GM12865 (cell line): ENCODE data around the gene BHLHA9.

ENCODE experiments used
- DNase-seq: peaks from one replicate; pipeline ENCODE4 v3.0.0; 2010; ENCODE audit warnings: low read depth
- H3K4me3 ChIP-seq: 2 replicates; pipeline ENCODE4 v1.5.1; 2011; ENCODE audit warnings: mild to moderate bottlenecking, low read depth, low read length, control low read depth
- CTCF ChIP-seq: IDR thresholded peaks from 2 replicates; pipeline ENCODE4 v1.5.1; 2011; ENCODE audit warnings: low read length, control low read depth, low read depth, inconsistent platforms; ENCODE audit not compliant: insufficient read depth; ENCODE audit errors: missing control alignments

The BHLHA9 gene

GRCh38 chr17:1227917-1228780 lies 42.1 kb upstream of the BHLHA9 start:
- peak overlapping the region; percentile 81 for H3K4me3 ChIP-seq
- peak; percentile 86 for DNase-seq
- no peak for TF ChIP-seq CTCF

GRCh38 chr17:1228781-1229348 lies 41.4 kb upstream of the BHLHA9 start:
- TF ChIP-seq CTCF = no peak
- DNase-seq = peak; percentile 31
- H3K4me3 ChIP-seq = peak overlapping the region; percentile 81

- DNase-seq = peak; percentile 85
- H3K4me3 ChIP-seq = peak overlapping the region; percentile 81
- no peak for TF ChIP-seq CTCF
Observed at GRCh38 chr17:1229349-1229899, 40.8 kb upstream of the BHLHA9 start.

- peak; percentile 38 for DNase-seq
- H3K4me3 ChIP-seq = peak overlapping the region; percentile 81
- TF ChIP-seq CTCF = no peak
Observed at GRCh38 chr17:1229900-1230501, 40.2 kb upstream of the BHLHA9 start.

DNA sequence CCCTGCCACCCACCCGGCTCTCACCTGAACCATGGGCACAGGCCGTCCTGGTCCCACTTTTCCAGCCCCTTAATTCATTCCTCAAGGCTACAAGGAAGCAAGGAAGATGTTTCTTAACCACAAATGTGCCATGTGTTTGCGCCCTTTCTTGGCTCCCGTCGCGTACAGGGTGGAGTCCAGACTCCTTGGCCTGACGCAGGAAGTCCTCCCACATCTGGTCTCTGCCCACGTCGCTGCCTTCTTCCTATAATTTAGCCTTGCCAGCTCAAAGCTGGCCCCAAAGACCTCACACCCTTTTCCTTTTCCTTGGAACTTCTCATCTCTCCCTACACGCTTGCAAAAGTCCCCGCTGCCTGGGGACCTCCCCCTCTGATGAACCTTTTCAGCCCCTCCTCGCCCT lies 38.8 kb upstream of the BHLHA9 start:
- TF ChIP-seq CTCF = no peak
- H3K4me3 ChIP-seq = no peak overlapping the region
- DNase-seq = no peak

DNA sequence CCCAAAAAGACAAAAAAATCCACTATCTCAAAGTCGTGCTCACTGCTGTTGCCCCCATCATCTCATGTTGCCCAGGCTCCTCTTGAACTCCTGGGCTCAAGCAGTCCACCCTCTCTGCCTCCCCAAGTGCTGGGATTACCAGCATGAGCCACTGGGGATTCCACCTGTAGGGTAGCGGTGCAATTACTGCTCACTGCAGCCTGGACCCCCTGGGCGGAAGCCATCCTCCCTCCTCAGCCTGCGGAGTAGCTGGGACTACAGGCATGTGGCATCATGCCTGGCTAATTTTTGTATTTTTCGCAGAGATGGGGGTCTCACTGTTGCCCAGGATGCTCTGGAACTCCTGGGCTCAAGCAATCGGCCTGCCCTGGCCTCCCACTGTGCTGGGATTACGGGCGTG lies 37.9 kb upstream of the BHLHA9 start:
- H3K4me3 ChIP-seq = no peak overlapping the region
- DNase-seq = no peak
- no peak for TF ChIP-seq CTCF
